HG02884 (cell line): ENCODE results near the gene KCNH5.

Experiments
- ATAC-seq: cut with Tn5 transposase; IDR thresholded peaks from one replicate; pipeline ENCODE4 v1.9.1; 2021; ENCODE audit warnings: mild to moderate bottlenecking, moderate library complexity; ENCODE audit not compliant: unreplicated experiment

The KCNH5 gene

GRCh38 chr14:62745496-62745895 is 299.8 kb downstream of the KCNH5 start:
- ATAC-seq: no peak

GRCh38 chr14:62743560-62743959 is 301.7 kb downstream of the KCNH5 start:
- no peak for ATAC-seq

GRCh38 chr14:62743118-62743517 is 302.1 kb downstream of the KCNH5 start:
- ATAC-seq: no peak

- no peak for ATAC-seq
These were observed 305.6 kb downstream of the KCNH5 start for GRCh38 chr14:62739647-62740046.

- no peak for ATAC-seq
These were observed 308.9 kb downstream of the KCNH5 start for GRCh38 chr14:62736048-62737043.

- ATAC-seq: no peak
These were observed 310.4 kb downstream of the KCNH5 start for GRCh38 chr14:62734831-62735230.

GRCh38 chr14:62722406-62722805 is 322.9 kb downstream of the KCNH5 start:
- no peak for ATAC-seq

GRCh38 chr14:62718629-62719028 is 326.6 kb downstream of the KCNH5 start:
- no peak for ATAC-seq

- ATAC-seq: no peak
These were observed 333.8 kb downstream of the KCNH5 start for GRCh38 chr14:62711351-62712023.

- no peak for ATAC-seq
These were observed 334.4 kb downstream of the KCNH5 start for GRCh38 chr14:62710811-62711210.

- ATAC-seq: no peak
These were observed 335.5 kb downstream of the KCNH5 start for GRCh38 chr14:62709773-62710172.

GRCh38 chr14:62706217-62706616 is 339.0 kb downstream of the KCNH5 start:
- ATAC-seq: no peak

GRCh38 chr14:62697461-62697860 is 347.8 kb downstream of the KCNH5 start:
- ATAC-seq: no peak

GRCh38 chr14:62696929-62697328 is 348.3 kb downstream of the KCNH5 start:
- ATAC-seq: no peak

GRCh38 chr14:62696331-62696924 is 348.8 kb downstream of the KCNH5 start:
- no peak for ATAC-seq

- ATAC-seq: no peak
These were observed 351.2 kb downstream of the KCNH5 start for GRCh38 chr14:62694075-62694474.

GRCh38 chr14:62692490-62693106 is 352.7 kb downstream of the KCNH5 start:
- no peak for ATAC-seq

GRCh38 chr14:62691647-62692489 is 353.4 kb downstream of the KCNH5 start:
- no peak for ATAC-seq

- no peak for ATAC-seq
These were observed 355.5 kb downstream of the KCNH5 start for GRCh38 chr14:62689733-62690132.

- no peak for ATAC-seq
These were observed 357.4 kb downstream of the KCNH5 start for GRCh38 chr14:62687818-62688217.
